K562 (cell line): ENCODE data around the gene NUP214. TPM values are rescaled to one million over a fixed set of nuclear protein-coding genes. Genes with fewer than 3 reads are reported as not detected.

Experiments
- ATAC-seq: fragments of 200-7000 bp; cut with Tn5 transposase; 3 replicates; pipeline ENCODE4 v1.9.1; 2020; ENCODE audit warnings: moderate library complexity
- BruUV-seq: library from RNA; stranded (reverse); fragments of 400-500 nt; replicated peaks from 2 replicates; lab custom pipeline; 2021; lab: Mats Ljungman, UMichigan
- CTCF ChIA-PET: fragments of 300-600 bp; formaldehyde crosslinking; extraction: SDS; loops from one replicate; lab custom pipeline; 2021; ENCODE audit warnings: low intra/inter-chr PET ratio; lab: Yijun Ruan, JAX
- POLR2A ChIA-PET: fragments of 300-600, 350-650 bp; sonication (Branson Sonifier 250); formaldehyde crosslinking; extraction: SDS; loops from one replicate; lab custom pipeline; 2021; ENCODE audit warnings: antibody characterized with exemption, inconsistent platforms; lab: Yijun Ruan, JAX
- DNase-seq, 4 experiments: peaks; one replicate each; pipeline versions ENCODE4 v3.0.0 to v3.0.0-alpha.2; 2011 to 2018; ENCODE audit warnings: low spot score in 3 of 4, mixed read lengths in 3 of 4; ENCODE audit errors: extremely low read depth in 1 of 4
- FAIRE-seq: peaks from 2 replicates; lab custom pipeline; 2011; peaks lifted over from hg19 to GRCh38; lab: Jason Lieb, UNC
- H2AFZ ChIP-seq: 2 replicates; pipeline ENCODE4 v1.6.0; 2011; ENCODE audit warnings: low read depth, low read length, control low read depth, inconsistent platforms
- H3K27ac ChIP-seq: fragments of 200-600 bp; 3 replicates; pipeline ENCODE4 v1.8.0; 2011; ENCODE audit warnings: low read depth, mild to moderate bottlenecking, control low read depth, inconsistent platforms, low read length, moderate library complexity, mixed read lengths; ENCODE audit errors: extremely low read depth
- H3K27me3 ChIP-seq, 2 experiments: fragments of 300-600 bp in 1 of 2; 2 replicates in 1 of 2; 3 replicates in 1 of 2; pipeline versions ENCODE4 v1.6.0 to v1.8.0; 2011; ENCODE audit warnings: inconsistent platforms in 2 of 2, low read length in 2 of 2, mild to moderate bottlenecking in 1 of 2, mixed read lengths in 1 of 2, moderate library complexity in 1 of 2; ENCODE audit not compliant: control insufficient read depth in 2 of 2, insufficient read depth in 2 of 2
- H3K36me3 ChIP-seq: fragments of 300-600 bp; 3 replicates; pipeline ENCODE4 v1.8.0; 2011; ENCODE audit warnings: mild to moderate bottlenecking, low read length, inconsistent platforms; ENCODE audit not compliant: control insufficient read depth, insufficient read depth
- H3K4me1 ChIP-seq, 2 experiments: fragments of 200-600 bp in 1 of 2; replicated peaks in 1 of 2; 2 replicates in 1 of 2; 3 replicates in 1 of 2; pipeline versions ENCODE4 v1.5.1 to v1.8.0; 2011; ENCODE audit warnings: inconsistent platforms in 2 of 2, low read length in 2 of 2, mild to moderate bottlenecking in 1 of 2, mixed read lengths in 1 of 2, moderate library complexity in 1 of 2; ENCODE audit not compliant: control insufficient read depth in 2 of 2, insufficient read depth in 2 of 2
- H3K4me2 ChIP-seq: 2 replicates; pipeline ENCODE4 v1.6.1; 2011; ENCODE audit warnings: low read length, control low read depth, inconsistent platforms, mixed read lengths; ENCODE audit not compliant: insufficient read depth
- H3K4me3 ChIP-seq: fragments of 200-600 bp; sonication (generic), shearing (Covaris generic); 2 replicates; pipeline ENCODE4 v1.5.1; 2016; ENCODE audit warnings: control low read depth, inconsistent platforms
- H3K79me2 ChIP-seq: fragments of 200-600 bp; 3 replicates; pipeline ENCODE4 v1.8.0; 2011; ENCODE audit warnings: low read length, inconsistent platforms; ENCODE audit not compliant: control insufficient read depth, insufficient read depth
- H3K9ac ChIP-seq, 2 experiments: 2 replicates each; pipeline versions ENCODE4 v1.6.0 to v1.6.1; 2011; ENCODE audit warnings: low read depth in 2 of 2, low read length in 2 of 2, control low read depth in 1 of 2, inconsistent platforms in 1 of 2, mild to moderate bottlenecking in 1 of 2, mixed read lengths in 1 of 2; ENCODE audit not compliant: insufficient read depth in 1 of 2
- H3K9me1 ChIP-seq: one replicate; pipeline ENCODE4 v1.6.0; 2011; ENCODE audit warnings: inconsistent platforms, mild to moderate bottlenecking, low read length, moderate library complexity; ENCODE audit not compliant: control insufficient read depth, insufficient read depth
- H3K9me3 ChIP-seq: replicated peaks from 2 replicates; pipeline ENCODE4 v1.5.1; 2011; ENCODE audit warnings: low read depth, low read length, inconsistent platforms; ENCODE audit not compliant: control insufficient read depth, insufficient read depth
- H4K20me1 ChIP-seq: replicated peaks from 2 replicates; pipeline ENCODE4 v1.6.1; 2011; ENCODE audit warnings: low read length, inconsistent platforms, mixed read lengths; ENCODE audit not compliant: control insufficient read depth, insufficient read depth
- CHD2 ChIP-seq: IDR thresholded peaks from 2 replicates; pipeline ENCODE4 v1.6.1; 2011; ENCODE audit warnings: low read depth, low read length
- NFXL1 ChIP-seq: fragments of 450-650 bp; formaldehyde crosslinking; IDR thresholded peaks from 2 replicates; pipeline ENCODE4 v1.4.0; 2021; ENCODE audit warnings: mild to moderate bottlenecking
- WGBS: fragments of 100-300 bp; shearing (Covaris generic); methylation state at CpG from one replicate; pipeline ENCODE4 v1.1.6; 2016; ENCODE audit warnings: low coverage, mixed read lengths; ENCODE audit not compliant: insufficient coverage; ENCODE audit errors: missing lambda C conversion rate; 5-methylcytosine and 5-hydroxymethylcytosine counted together
- in situ Hi-C: fragments of 300-500 bp; cut with MboI; formaldehyde crosslinking; loops from 4 replicates; pipeline ENCODE4 v1.15.0; 2018; ENCODE audit warnings: inconsistent platforms, mixed read lengths
- intact Hi-C: fragments of 100-400 bp; cut with micrococcal nuclease; formaldehyde crosslinking; loops from 2 replicates; pipeline ENCODE4 v1.14.2; 2022
- polyA plus RNA-seq, 8 experiments: library from polyadenylated mRNA; depleted of rRNA in 4 of 8; stranded (reverse) in 5 of 8; unstranded in 3 of 8; fragments of >200 nt; fragmentation: Nextera tagmentation in 2 of 8; fragmentation: Illumina TruSeq in 1 of 8; extraction: Ambion mirVana in 2 of 8; extraction: Trizol in 1 of 8; gene quantifications; 2 replicates each; pipeline versions ENCODE4 v1.2.1 to v1.2.3, GENCODE V29; 2011 to 2014; ENCODE audit warnings: inconsistent platforms in 1 of 8, missing spikeins in 1 of 8
- total RNA-seq, 7 experiments: library from RNA; depleted of rRNA in 6 of 7; stranded (reverse); fragments of >200 nt in 6 of 7; fragmentation: Illumina TruSeq in 2 of 7; extraction: Trizol in 2 of 7; gene quantifications; 2 replicates each; pipeline versions ENCODE4 v1.2.1 to v1.2.3, GENCODE V29; 2011 to 2021; ENCODE audit warnings: low replicate concordance in 1 of 7
- TF ChIP-seq, protein P1 (sequence below), 2 experiments: fragments of 450-650 bp in 1 of 2; sonication (generic) in 1 of 2; formaldehyde crosslinking in 1 of 2; IDR thresholded peaks in 1 of 2; conservative IDR thresholded peaks in 1 of 2; 2 replicates each; pipeline versions ENCODE4 v1.6.1 to v1.8.1; 2016 to 2023; ENCODE audit warnings: mild to moderate bottlenecking in 2 of 2, moderate library complexity in 2 of 2, inconsistent platforms in 1 of 2, missing genetic modification reagents in 1 of 2
- TF ChIP-seq, protein P2 (sequence below): sonication (generic); formaldehyde crosslinking; IDR thresholded peaks from 2 replicates; pipeline ENCODE4 v1.8.1; 2023; ENCODE audit warnings: mild to moderate bottlenecking, missing genetic modification reagents, moderate library complexity
- TF ChIP-seq, protein P3 (sequence below): IDR thresholded peaks from 3 replicates; pipeline ENCODE4 v1.6.1; 2011; ENCODE audit warnings: borderline replicate concordance, mild to moderate bottlenecking, moderate library complexity; ENCODE audit not compliant: insufficient read length; ENCODE audit errors: extremely low read depth

NUP214 gene
- total and polyA plus RNA-seq, 9 of the 15 experiments (the other 6 are each of a cell fraction or from before 2014, with no cell fraction given): 56.9 to 332 (median 97.1) TPM

DNA sequence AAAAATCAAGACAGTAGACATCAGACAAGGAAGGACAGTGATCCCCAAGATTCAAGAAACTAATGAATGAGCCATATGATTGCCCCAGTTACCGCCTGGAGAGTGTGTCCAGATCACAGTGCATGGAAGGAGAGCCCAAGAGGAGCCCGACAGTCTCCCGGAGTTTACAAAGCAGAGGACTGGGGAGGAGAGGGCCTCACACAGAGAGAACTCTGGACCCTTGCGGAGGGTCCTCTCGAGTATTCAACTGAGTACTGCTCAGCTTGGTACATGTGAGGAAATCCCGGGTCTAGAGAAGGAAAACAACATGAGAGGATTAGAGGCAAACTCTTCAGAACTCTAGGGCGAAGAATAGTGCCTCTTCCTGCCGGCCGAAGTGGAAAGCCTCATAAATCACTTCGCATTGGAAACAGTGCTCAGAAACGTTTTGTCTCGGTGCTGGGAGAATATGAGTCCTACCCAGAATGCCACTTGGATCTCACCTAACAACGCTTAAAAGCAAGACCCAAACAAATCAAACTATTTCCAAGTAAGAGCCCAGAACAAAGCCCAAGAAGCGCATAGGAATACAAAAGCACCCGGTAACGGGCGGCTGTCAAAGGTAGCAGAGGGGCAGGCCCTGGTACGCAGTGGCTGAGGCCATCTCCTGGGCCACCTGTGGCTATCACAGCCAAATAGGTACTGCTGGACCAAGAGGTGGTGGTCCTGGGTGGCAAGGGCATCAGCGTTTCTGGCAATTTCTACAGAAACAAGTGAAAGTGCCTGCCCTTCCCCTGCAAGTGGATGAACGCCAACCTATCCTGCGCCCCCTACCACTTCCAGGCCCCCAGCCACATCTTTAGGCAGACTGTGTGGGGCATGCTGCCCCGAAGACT is 114.9 kb downstream of the NUP214 start:
- Histone ChIP-seq H3K4me1 (peaks cover under 1 to 25% of the 10 kb centered on the region in 2 experiments; a peak in 3 of 5 replicates), H3K36me3 (peaks cover 2% of the 10 kb centered on the region; the same call in 1 of the 3 replicates), H3K79me2 (no peaks in the 10 kb centered on the region), H3K27ac (no peak overlapping the region), H2AFZ (peak overlapping the region; percentile 14; the same call in 1 of the 2 replicates), H4K20me1 (no peaks in the 10 kb centered on the region), H3K9me3 (peaks cover 3% of the 10 kb centered on the region; the same call in 1 of the 2 replicates), H3K9ac (peak overlapping the region in 1 of 2 experiments; percentile 3; a peak in 1 of 4 replicates), H3K27me3 (peaks cover 0 to 13% of the 10 kb centered on the region in 2 experiments; a peak in 2 of 5 replicates), H3K4me3 (no peak overlapping the region), H3K4me2 (no peak overlapping the region), H3K9me1 (no peaks in the 10 kb centered on the region)
- ATAC-seq: peak; percentile 46
- DNase-seq: no peak
- ChIA-PET POLR2A (interaction anchor here (0.6 to 6.1 kb wide), 6 partner anchors 8 to 163 kb away, joined by 3 to 50 read pairs (median 8); no protein-coding TSS in a partner anchor), CTCF (no interaction called here)
- intact Hi-C loops (no loop called here), in situ Hi-C loops (no loop called here)
- FAIRE-seq: no peak
- TF ChIP-seq, protein P1, sequence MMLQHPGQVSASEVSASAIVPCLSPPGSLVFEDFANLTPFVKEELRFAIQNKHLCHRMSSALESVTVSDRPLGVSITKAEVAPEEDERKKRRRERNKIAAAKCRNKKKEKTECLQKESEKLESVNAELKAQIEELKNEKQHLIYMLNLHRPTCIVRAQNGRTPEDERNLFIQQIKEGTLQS (IDR thresholded peaks at IDR 0.05): no peak
- TF ChIP-seq, protein P1 (CRISPR knock-in tag; conservative IDR thresholded peaks at IDR 0.05): 0 out of 2 replicates have a peak, but pooled peaks have one; percentile 43
- TF ChIP-seq, protein P2, sequence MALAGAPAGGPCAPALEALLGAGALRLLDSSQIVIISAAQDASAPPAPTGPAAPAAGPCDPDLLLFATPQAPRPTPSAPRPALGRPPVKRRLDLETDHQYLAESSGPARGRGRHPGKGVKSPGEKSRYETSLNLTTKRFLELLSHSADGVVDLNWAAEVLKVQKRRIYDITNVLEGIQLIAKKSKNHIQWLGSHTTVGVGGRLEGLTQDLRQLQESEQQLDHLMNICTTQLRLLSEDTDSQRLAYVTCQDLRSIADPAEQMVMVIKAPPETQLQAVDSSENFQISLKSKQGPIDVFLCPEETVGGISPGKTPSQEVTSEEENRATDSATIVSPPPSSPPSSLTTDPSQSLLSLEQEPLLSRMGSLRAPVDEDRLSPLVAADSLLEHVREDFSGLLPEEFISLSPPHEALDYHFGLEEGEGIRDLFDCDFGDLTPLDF (CRISPR knock-in tag): peak; percentile 42; the same call in 1 of the 2 replicates
- TF ChIP-seq, protein P3, sequence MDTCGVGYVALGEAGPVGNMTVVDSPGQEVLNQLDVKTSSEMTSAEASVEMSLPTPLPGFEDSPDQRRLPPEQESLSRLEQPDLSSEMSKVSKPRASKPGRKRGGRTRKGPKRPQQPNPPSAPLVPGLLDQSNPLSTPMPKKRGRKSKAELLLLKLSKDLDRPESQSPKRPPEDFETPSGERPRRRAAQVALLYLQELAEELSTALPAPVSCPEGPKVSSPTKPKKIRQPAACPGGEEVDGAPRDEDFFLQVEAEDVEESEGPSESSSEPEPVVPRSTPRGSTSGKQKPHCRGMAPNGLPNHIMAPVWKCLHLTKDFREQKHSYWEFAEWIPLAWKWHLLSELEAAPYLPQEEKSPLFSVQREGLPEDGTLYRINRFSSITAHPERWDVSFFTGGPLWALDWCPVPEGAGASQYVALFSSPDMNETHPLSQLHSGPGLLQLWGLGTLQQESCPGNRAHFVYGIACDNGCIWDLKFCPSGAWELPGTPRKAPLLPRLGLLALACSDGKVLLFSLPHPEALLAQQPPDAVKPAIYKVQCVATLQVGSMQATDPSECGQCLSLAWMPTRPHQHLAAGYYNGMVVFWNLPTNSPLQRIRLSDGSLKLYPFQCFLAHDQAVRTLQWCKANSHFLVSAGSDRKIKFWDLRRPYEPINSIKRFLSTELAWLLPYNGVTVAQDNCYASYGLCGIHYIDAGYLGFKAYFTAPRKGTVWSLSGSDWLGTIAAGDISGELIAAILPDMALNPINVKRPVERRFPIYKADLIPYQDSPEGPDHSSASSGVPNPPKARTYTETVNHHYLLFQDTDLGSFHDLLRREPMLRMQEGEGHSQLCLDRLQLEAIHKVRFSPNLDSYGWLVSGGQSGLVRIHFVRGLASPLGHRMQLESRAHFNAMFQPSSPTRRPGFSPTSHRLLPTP: no peak
- TF ChIP-seq NFXL1 (CRISPR knock-in tag): no peak
- TF ChIP-seq CHD2: 0 out of 2 replicates have a peak, but pooled peaks have one; percentile 2
- 28% methylated on average over 22 of the region's 22 CpGs for WGBS
- BruUV-seq: no TSS peak
